Fibroblast of villous mesenchyme (primary cell): ENCODE results near the gene SLC25A26. TPM values are rescaled to one million over a fixed set of nuclear protein-coding genes. Genes with fewer than 3 reads are reported as not detected.

Source experiments
- DNase-seq: peaks from one replicate; pipeline ENCODE4 v3.0.0-alpha.2; 2010; ENCODE audit warnings: low read depth
- H3K4me3 ChIP-seq: 2 replicates; pipeline ENCODE4 v1.5.1; 2011; ENCODE audit warnings: low read depth, mild to moderate bottlenecking, low read length
- total RNA-seq: library from RNA; depleted of rRNA; stranded (reverse); fragments of >200 nt; gene quantifications from 2 replicates; pipeline ENCODE4 v1.2.3, GENCODE V29; 2012
- TF ChIP-seq, protein P1 (sequence below): IDR thresholded peaks from 2 replicates; pipeline ENCODE4 v1.5.1; 2012; ENCODE audit warnings: low read depth, mild to moderate bottlenecking, low read length; ENCODE audit not compliant: insufficient read depth

The SLC25A26 gene
- total RNA-seq, 1 donor = 18.1 TPM

DNA sequence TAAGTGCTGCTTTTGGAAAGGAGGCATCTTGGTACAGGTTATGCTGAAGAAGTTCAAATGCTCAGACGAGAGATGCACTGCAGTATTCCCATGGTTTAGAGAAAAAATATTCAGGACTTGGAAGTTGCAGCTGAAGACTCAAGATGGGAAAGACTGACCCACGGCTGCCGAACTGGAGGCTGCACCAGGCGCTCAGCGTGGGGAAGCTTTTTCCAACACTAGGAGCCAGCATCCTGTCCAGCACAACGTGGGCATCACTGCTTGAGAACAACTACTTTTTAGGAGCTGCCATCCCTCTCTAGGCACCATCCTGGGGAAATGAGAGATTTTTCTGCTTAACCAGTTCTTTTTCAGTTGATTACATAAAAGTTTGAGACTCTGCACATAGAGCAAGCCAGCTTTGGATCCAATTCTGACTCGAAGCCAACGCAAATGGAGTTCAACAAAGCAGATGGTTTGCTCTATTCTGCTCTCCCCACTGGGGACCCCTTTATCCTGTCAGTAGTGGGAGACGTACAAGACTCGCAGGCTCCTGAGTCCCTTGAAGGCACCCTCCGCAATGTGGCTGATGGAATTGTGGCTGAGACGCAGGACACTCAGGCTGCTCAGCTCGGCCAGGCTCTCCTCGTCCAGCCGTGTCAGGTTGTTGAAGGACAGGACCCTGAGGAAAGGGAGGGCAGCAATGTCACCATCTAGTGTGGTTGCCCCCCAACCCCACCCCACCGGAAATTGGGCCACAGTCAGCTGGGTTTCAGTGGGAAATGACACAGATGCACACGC is 186.2 kb downstream of the SLC25A26 start:
- no peak overlapping the region for H3K4me3 ChIP-seq
- no peak for DNase-seq
- TF ChIP-seq, protein P1, sequence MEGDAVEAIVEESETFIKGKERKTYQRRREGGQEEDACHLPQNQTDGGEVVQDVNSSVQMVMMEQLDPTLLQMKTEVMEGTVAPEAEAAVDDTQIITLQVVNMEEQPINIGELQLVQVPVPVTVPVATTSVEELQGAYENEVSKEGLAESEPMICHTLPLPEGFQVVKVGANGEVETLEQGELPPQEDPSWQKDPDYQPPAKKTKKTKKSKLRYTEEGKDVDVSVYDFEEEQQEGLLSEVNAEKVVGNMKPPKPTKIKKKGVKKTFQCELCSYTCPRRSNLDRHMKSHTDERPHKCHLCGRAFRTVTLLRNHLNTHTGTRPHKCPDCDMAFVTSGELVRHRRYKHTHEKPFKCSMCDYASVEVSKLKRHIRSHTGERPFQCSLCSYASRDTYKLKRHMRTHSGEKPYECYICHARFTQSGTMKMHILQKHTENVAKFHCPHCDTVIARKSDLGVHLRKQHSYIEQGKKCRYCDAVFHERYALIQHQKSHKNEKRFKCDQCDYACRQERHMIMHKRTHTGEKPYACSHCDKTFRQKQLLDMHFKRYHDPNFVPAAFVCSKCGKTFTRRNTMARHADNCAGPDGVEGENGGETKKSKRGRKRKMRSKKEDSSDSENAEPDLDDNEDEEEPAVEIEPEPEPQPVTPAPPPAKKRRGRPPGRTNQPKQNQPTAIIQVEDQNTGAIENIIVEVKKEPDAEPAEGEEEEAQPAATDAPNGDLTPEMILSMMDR = no peak

DNA sequence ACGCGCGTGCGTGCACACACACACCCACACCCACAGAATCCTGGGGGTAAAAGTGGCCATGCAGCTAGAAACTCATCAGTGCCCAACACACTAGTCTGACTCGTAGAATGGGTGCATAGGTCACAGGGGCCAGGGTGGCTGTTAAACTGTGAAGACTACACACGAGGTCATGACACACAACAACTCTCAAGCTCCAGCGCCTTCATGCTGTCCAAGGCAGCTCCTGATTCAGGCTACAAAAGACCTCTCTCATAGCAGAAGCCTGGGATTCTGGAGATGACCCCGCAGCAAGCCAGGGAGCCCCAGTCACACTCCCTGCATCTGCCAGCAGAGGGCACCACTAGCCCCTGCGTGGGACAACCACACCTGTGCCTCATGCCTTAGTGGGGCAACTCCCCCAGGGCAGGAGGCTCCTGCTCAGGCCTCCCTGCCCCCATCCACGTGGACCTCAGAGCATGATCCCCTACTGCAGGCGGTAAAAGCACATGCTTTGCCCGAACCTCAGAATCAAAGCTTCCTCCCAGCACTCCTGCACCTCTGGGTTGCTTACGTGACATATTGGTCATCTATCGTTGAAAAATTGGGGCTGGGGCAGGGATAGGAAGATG is 186.9 kb downstream of the SLC25A26 start:
- no peak overlapping the region for H3K4me3 ChIP-seq
- TF ChIP-seq, protein P1 = peak; percentile 95
- peak; percentile 61 for DNase-seq

DNA sequence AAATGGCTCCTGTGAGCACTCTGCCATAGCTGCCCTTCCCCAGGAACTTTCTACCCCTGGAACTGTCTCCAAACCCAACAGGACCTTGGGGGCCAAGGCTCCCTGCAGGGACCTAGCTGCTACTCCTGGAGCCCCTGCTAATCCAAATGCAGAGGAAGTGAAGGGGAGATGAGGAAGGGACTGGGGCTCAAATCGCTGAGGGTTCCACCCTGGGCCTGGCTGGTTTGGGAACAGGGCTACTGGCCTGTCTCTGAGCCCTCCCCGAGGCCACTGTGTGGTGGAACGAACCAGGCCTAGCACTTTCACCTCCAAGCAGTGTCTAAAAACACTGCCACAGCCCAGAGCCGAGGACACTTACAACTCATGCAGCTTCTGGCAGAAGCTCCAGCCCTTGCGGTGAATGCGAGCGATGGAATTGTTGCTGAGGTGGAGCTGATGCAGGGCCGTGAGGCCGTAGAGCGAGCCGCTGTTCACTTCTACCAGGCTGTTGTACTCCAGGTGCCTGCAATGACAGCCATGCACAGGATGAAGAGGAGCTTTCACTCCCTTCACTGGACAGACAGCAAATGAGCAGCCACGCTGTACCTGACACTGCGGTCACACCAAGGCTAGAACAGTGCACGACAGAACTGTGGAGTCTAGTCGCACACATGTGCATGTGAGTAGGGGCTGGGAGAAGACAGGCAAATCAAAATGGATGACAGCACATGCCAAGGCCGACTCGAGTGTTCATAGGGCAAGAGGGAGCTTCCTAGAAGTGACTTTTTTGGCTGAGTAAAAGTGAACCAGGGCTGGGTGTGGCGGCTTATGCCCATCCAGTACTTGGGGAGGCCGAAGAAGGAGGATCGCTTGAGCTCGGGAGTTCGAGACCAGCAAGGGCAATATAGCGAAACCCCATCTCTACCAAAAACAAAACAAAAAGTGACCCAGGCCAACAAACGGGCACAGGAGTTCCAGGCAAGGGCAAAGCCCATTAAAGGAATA is 189.3 kb downstream of the SLC25A26 start:
- no peak overlapping the region for H3K4me3 ChIP-seq
- TF ChIP-seq, protein P1 = no peak

DNA sequence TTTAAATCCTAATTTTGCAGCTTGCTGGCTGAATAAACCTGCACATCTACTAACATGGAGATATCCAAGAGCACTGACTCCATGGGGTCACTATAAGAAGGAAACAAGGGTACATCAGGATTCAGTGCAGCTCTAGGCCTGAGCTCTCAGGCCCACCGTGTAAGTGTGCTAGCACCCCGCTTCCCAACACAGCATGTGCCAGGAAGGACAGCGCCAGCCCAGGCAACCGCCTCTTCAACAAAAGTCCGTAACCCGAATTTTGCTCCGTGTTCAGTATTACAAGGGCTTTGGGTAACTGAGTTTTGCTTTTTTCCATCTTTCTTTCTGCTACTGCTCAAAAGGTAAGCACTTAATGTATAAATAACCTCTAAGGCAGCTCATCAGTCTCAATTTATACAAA is 190.2 kb downstream of the SLC25A26 start:
- H3K4me3 ChIP-seq = no peak overlapping the region
- no peak for DNase-seq
- TF ChIP-seq, protein P1 = no peak

More for the DNA sequence above, 189.3 kb downstream of the SLC25A26 start:
- no peak for DNase-seq

DNA sequence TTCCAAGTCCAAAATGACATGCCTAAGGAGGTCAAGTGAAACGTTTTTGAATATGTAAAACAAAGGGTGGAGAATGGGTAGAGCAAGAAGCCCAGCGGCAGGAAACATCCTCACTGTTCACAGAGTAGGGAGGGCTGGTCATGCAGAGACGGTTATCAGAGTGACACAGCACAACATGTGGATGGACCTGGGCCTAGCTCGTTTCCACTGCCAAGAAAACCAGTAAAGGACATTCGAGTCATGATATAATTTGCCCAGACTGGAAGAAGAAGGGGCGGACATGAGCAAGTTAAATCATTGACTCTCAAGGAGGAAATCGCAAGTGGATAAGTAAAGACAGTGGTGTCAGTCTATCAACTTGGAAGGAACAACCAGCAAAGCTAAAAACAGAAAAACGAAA is 190.7 kb downstream of the SLC25A26 start:
- no peak for DNase-seq
- no peak overlapping the region for H3K4me3 ChIP-seq
- TF ChIP-seq, protein P1 = no peak
